ENCODE measurements around the gene SLCO2A1.

DNA sequence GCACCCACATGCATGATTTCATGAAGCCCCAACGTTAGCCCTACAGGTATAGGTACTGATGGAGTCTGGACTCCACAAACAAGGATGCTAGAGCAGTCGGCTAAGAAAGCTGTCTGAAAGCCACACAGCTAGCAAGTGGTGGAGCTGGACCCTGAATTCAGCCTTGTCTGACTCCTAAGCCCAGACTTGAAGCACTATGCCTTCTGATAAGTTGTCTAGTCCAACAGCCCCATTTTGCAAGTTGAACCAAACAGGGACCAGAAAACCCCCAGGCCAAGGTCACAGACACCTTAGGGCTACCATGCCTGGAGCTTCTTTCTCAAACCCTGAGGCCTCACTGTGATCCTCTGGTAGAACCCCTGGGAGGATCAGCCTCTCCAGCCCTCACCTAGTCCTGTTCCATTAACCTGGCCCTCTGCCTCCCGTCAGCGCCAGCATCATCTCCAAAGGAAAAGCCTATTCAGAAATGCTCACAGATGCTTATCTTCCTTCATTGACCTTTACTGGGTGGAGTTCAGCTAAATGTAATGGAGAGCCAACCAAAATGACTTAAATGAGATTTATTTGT is 1.7 kb upstream of the SLCO2A1 start:
- TF ChIP-seq ZNF274 (IDR thresholded peaks at IDR 0.05; ENCODE audit: low read depth, low read length) (no peak), YY1 (IDR thresholded peaks at IDR 0.05; ENCODE audit: insufficient read depth, insufficient read length) (no peak), SUZ12 (IDR thresholded peaks at IDR 0.05; ENCODE audit: extremely low read depth, insufficient read depth, insufficient read length) (no peak)

Data from NT2/D1 (cell line).